H1 (cell line): ENCODE data around the gene SIX5. TPM values are rescaled to one million over a fixed set of nuclear protein-coding genes. Genes with fewer than 3 reads are reported as not detected.

Experiments
- CTCF ChIA-PET: fragments of 300-600 bp; sonication (Branson Sonifier 250); formaldehyde crosslinking; loops from one replicate; lab custom pipeline; 2021; ENCODE audit not compliant: partially characterized antibody; lab: Charles Lee
- POLR2A ChIA-PET: fragments of 300-600 bp; sonication (Branson Sonifier 250); formaldehyde crosslinking; loops from one replicate; lab custom pipeline; 2021; ENCODE audit warnings: inconsistent platforms; ENCODE audit not compliant: partially characterized antibody; lab: Charles Lee
- DNase-seq, 2 experiments: peaks; one replicate each; pipeline versions ENCODE4 v3.0.0 to v3.0.0-alpha.2; 2010 to 2022; ENCODE audit warnings: low spot score in 2 of 2, low read depth in 1 of 2, mixed read lengths in 1 of 2
- FAIRE-seq: peaks from 2 replicates; lab custom pipeline; 2011; peaks lifted over from hg19 to GRCh38; lab: Jason Lieb, UNC
- H2AFZ ChIP-seq: 2 replicates; pipeline ENCODE4 v1.8.1; 2012; ENCODE audit warnings: low read length, inconsistent platforms
- H2AK5ac ChIP-seq: 2 replicates; pipeline ENCODE4 v1.6.1; 2013; ENCODE audit warnings: low read depth, low read length
- H2BK120ac ChIP-seq: replicated peaks from 2 replicates; pipeline ENCODE3; 2013; ENCODE audit warnings: low read depth, low read length, inconsistent platforms
- H2BK12ac ChIP-seq: 2 replicates; pipeline ENCODE4 v1.6.1; 2013; ENCODE audit warnings: low read depth, low read length
- H2BK15ac ChIP-seq: 2 replicates; pipeline ENCODE4 v1.6.1; 2013; ENCODE audit warnings: low read length
- H2BK20ac ChIP-seq: 2 replicates; pipeline ENCODE4 v1.6.1; 2013; ENCODE audit warnings: low read length
- H2BK5ac ChIP-seq: 2 replicates; pipeline ENCODE4 v1.6.1; 2013; ENCODE audit warnings: low read depth, low read length
- H3K14ac ChIP-seq: 2 replicates; pipeline ENCODE4 v1.6.1; 2013; ENCODE audit warnings: inconsistent platforms; ENCODE audit not compliant: insufficient read length
- H3K18ac ChIP-seq: 2 replicates; pipeline ENCODE4 v1.6.1; 2013; ENCODE audit warnings: low read length; ENCODE audit errors: extremely low read depth
- H3K23ac ChIP-seq: 2 replicates; pipeline ENCODE4 v1.6.1; 2013; ENCODE audit warnings: inconsistent platforms; ENCODE audit not compliant: insufficient read length
- H3K23me2 ChIP-seq: 2 replicates; pipeline ENCODE4 v1.6.1; 2013; ENCODE audit warnings: low read depth, low read length
- H3K27ac ChIP-seq: 2 replicates; pipeline ENCODE4 v1.6.1; 2011; ENCODE audit warnings: low read depth, low read length, inconsistent platforms
- H3K27me3 ChIP-seq, 4 experiments: replicated peaks in 1 of 4; 1 replicate in 1 of 4; 2 replicates in 3 of 4; pipeline versions ENCODE4 v1.6.1 to v1.8.1; 2011 to 2013; ENCODE audit warnings: low read length in 3 of 4, mild to moderate bottlenecking in 3 of 4, inconsistent platforms in 2 of 4, mixed read lengths in 2 of 4, moderate library complexity in 1 of 4; ENCODE audit not compliant: control insufficient read depth in 3 of 4, insufficient read depth in 3 of 4; ENCODE audit errors: extremely low read depth in 1 of 4
- H3K36me3 ChIP-seq, 4 experiments: 2 replicates each; pipeline versions ENCODE4 v1.6.1 to v1.8.1; 2011 to 2013; ENCODE audit warnings: mild to moderate bottlenecking in 4 of 4, low read length in 3 of 4, moderate library complexity in 2 of 4, control low read depth in 1 of 4, inconsistent platforms in 1 of 4; ENCODE audit not compliant: insufficient read depth in 4 of 4, control insufficient read depth in 2 of 4
- H3K4ac ChIP-seq: replicated peaks from 2 replicates; pipeline ENCODE3; 2013; ENCODE audit warnings: low read length, low read depth, mixed read lengths, inconsistent platforms; ENCODE audit not compliant: insufficient read length
- H3K4me1 ChIP-seq, 4 experiments: replicated peaks in 1 of 4; 1 replicate in 1 of 4; 2 replicates in 3 of 4; pipeline versions ENCODE4 v1.6.1 to v1.8.1; 2011 to 2013; ENCODE audit warnings: low read length in 3 of 4, inconsistent platforms in 2 of 4, mixed read lengths in 1 of 4; ENCODE audit not compliant: insufficient read depth in 4 of 4, control insufficient read depth in 3 of 4
- H3K4me2 ChIP-seq, 2 experiments: 2 replicates each; pipeline versions ENCODE4 v1.6.1 to v1.8.1; 2011 to 2013; ENCODE audit warnings: low read depth in 2 of 2, low read length in 2 of 2, control low read depth in 1 of 2, inconsistent platforms in 1 of 2, mild to moderate bottlenecking in 1 of 2; ENCODE audit not compliant: insufficient read depth in 1 of 2
- H3K4me3 ChIP-seq, 4 experiments: fragments of 200-600, 300-600 bp in 1 of 4; sonication (generic), shearing (Covaris generic), sonication (Bioruptor Twin) in 1 of 4; 2 replicates each; pipeline versions ENCODE4 v1.5.1 to v1.8.1; 2011 to 2016; ENCODE audit warnings: low read length in 4 of 4, low read depth in 3 of 4, control low read depth in 2 of 4, inconsistent platforms in 2 of 4, mild to moderate bottlenecking in 2 of 4, mixed read lengths in 1 of 4, moderate library complexity in 1 of 4; ENCODE audit not compliant: insufficient read depth in 2 of 4; ENCODE audit errors: extremely low read depth in 1 of 4
- H3K56ac ChIP-seq: replicated peaks from 2 replicates; pipeline ENCODE3; 2013; ENCODE audit warnings: low read depth, mild to moderate bottlenecking, mixed read lengths, low read length, inconsistent platforms; ENCODE audit not compliant: insufficient read length
- H3K79me1 ChIP-seq: 2 replicates; pipeline ENCODE4 v1.6.1; 2013; ENCODE audit warnings: low read depth, low read length, control low read depth
- H3K79me2 ChIP-seq, 2 experiments: 2 replicates each; pipeline versions ENCODE4 v1.6.1 to v1.8.1; 2012 to 2013; ENCODE audit warnings: low read length in 2 of 2, mild to moderate bottlenecking in 2 of 2, inconsistent platforms in 1 of 2; ENCODE audit not compliant: insufficient read depth in 2 of 2, control insufficient read depth in 1 of 2
- H3K9ac ChIP-seq, 4 experiments: replicated peaks in 1 of 4; 1 replicate in 1 of 4; 2 replicates in 3 of 4; pipeline versions ENCODE4 v1.6.1 to v1.8.1; 2011 to 2013; ENCODE audit warnings: low read depth in 3 of 4, low read length in 3 of 4, control low read depth in 2 of 4, mild to moderate bottlenecking in 2 of 4, moderate library complexity in 2 of 4, inconsistent platforms in 1 of 4; ENCODE audit errors: extremely low read depth in 1 of 4
- H3K9me3 ChIP-seq, 2 experiments: 2 replicates each; pipeline versions ENCODE4 v1.6.1 to v1.8.1; 2012 to 2013; ENCODE audit warnings: mild to moderate bottlenecking in 2 of 2, moderate library complexity in 2 of 2, control low read depth in 1 of 2, inconsistent platforms in 1 of 2, low read depth in 1 of 2, low read length in 1 of 2, mixed read lengths in 1 of 2; ENCODE audit not compliant: insufficient read depth in 2 of 2
- H4K20me1 ChIP-seq, 2 experiments: replicated peaks in 1 of 2; 2 replicates each; pipeline versions ENCODE3 to v1.8.1; 2011 to 2013; ENCODE audit warnings: inconsistent platforms in 2 of 2, low read length in 2 of 2, mild to moderate bottlenecking in 1 of 2; ENCODE audit not compliant: insufficient read depth in 2 of 2, control insufficient read depth in 1 of 2
- H4K5ac ChIP-seq: 2 replicates; pipeline ENCODE4 v1.6.1; 2013; ENCODE audit warnings: low read length, low read depth, mixed read lengths, inconsistent platforms; ENCODE audit not compliant: insufficient read length
- H4K8ac ChIP-seq: 2 replicates; pipeline ENCODE4 v1.8.0; 2013; ENCODE audit warnings: mild to moderate bottlenecking, moderate library complexity, low read length, inconsistent platforms; ENCODE audit not compliant: insufficient read depth; ENCODE audit errors: extremely low read depth
- H4K91ac ChIP-seq: replicated peaks from 2 replicates; pipeline ENCODE3; 2013; ENCODE audit warnings: low read length, mixed read lengths, inconsistent platforms; ENCODE audit not compliant: insufficient read length
- BCL11A ChIP-seq, 2 experiments: IDR thresholded peaks; one replicate each; pipeline ENCODE4 v1.6.1; 2011; ENCODE audit warnings: low read depth in 2 of 2, low read length in 2 of 2, mild to moderate bottlenecking in 2 of 2
- CHD2 ChIP-seq: IDR thresholded peaks from 2 replicates; pipeline ENCODE4 v1.6.1; 2012; ENCODE audit warnings: low read length, improper control_type of control experiment
- EGR1 ChIP-seq: IDR thresholded peaks from 2 replicates; pipeline ENCODE4 v1.6.1; 2011; ENCODE audit warnings: low read depth, low read length, borderline replicate concordance
- GTF2F1 ChIP-seq: IDR thresholded peaks from 2 replicates; pipeline ENCODE4 v1.6.1; 2012; ENCODE audit warnings: low read depth, low read length, improper control_type of control experiment, borderline replicate concordance
- JUND ChIP-seq: IDR thresholded peaks from 2 replicates; pipeline ENCODE4 v1.6.1; 2011; ENCODE audit warnings: mild to moderate bottlenecking, improper control_type of control experiment, low read length
- KDM1A ChIP-seq: fragments of 200-600, 300-600 bp; sonication (generic); IDR thresholded peaks from 2 replicates; pipeline ENCODE4 v1.7.1; 2016; ENCODE audit warnings: mild to moderate bottlenecking, low read length, borderline replicate concordance
- PHF8 ChIP-seq: fragments of 200-600 bp; sonication (generic); conservative IDR thresholded peaks from 2 replicates; pipeline ENCODE4 v1.7.1; 2012; ENCODE audit warnings: low read depth, mild to moderate bottlenecking, inconsistent platforms, low read length, moderate library complexity
- POLR2AphosphoS5 ChIP-seq: IDR thresholded peaks from 2 replicates; pipeline ENCODE4 v1.6.1; 2011; ENCODE audit warnings: low read depth, low read length
- RFX5 ChIP-seq: IDR thresholded peaks from 2 replicates; pipeline ENCODE4 v1.6.1; 2011; ENCODE audit warnings: low read depth, low read length, improper control_type of control experiment, borderline replicate concordance
- SAP30 ChIP-seq: fragments of 300-600 bp; sonication (generic); IDR thresholded peaks from 2 replicates; pipeline ENCODE4 v1.7.1; 2012; ENCODE audit warnings: low read length, moderate library complexity, mild to moderate bottlenecking, inconsistent platforms; ENCODE audit not compliant: insufficient read depth, insufficient replicate concordance
- SIN3A ChIP-seq, 2 experiments: IDR thresholded peaks in 1 of 2; conservative IDR thresholded peaks in 1 of 2; 2 replicates each; pipeline ENCODE4 v1.6.1; 2011 to 2012; ENCODE audit warnings: low read length in 2 of 2, improper control_type of control experiment in 1 of 2, low read depth in 1 of 2, mild to moderate bottlenecking in 1 of 2
- SUZ12 ChIP-seq: fragments of 200-600 bp; sonication (generic); IDR thresholded peaks from 2 replicates; pipeline ENCODE4 v1.6.1; 2012; ENCODE audit warnings: mild to moderate bottlenecking, inconsistent platforms, low read length, moderate library complexity, mixed read lengths
- TAF1 ChIP-seq: IDR thresholded peaks from 2 replicates; pipeline ENCODE4 v1.6.1; 2011; ENCODE audit warnings: mild to moderate bottlenecking, low read depth, low read length
- WGBS, 2 experiments: shearing (Covaris generic) in 1 of 2; methylation state at CpG; one replicate each; pipeline versions ENCODE4 v1.1.6 to v1.1.7; 2013 to 2015; ENCODE audit warnings: low lambda C conversion rate in 2 of 2, mixed read lengths in 2 of 2, inconsistent platforms in 1 of 2, low coverage in 1 of 2, missing lambda C conversion rate in 1 of 2; ENCODE audit not compliant: insufficient replicate concordance in 2 of 2, insufficient coverage in 1 of 2, insufficient read length in 1 of 2; ENCODE audit errors: extremely low coverage in 1 of 2, missing lambda C conversion rate in 1 of 2; 5-methylcytosine and 5-hydroxymethylcytosine counted together
- polyA plus RNA-seq, 7 experiments: library from polyadenylated mRNA; depleted of rRNA in 3 of 7; stranded (reverse) in 5 of 7; unstranded in 2 of 7; fragments of >200 nt in 5 of 7; fragments of 200-250 nt in 2 of 7; gene quantifications; 1 replicate in 5 of 7; 2 replicates in 1 of 7; 4 replicates in 1 of 7; pipeline versions ENCODE4 v1.2.1 to v1.2.3, GENCODE V29; 2011 to 2013; ENCODE audit warnings: missing spikeins in 2 of 7, mixed read lengths in 2 of 7
- total RNA-seq: library from RNA; stranded (reverse); fragmentation: NEBNext Ultra II Directional; extraction: Animal tissue kit (Norgen Biotek cat#: 25700); gene quantifications from 2 replicates; pipeline ENCODE4 v1.2.1, GENCODE V29; 2021

The SIX5 gene
- total and polyA plus RNA-seq, 2 of the 8 experiments (the other 6 are each of a cell fraction or from before 2014, with no cell fraction given) = 20.9 to 24.2 TPM

DNA sequence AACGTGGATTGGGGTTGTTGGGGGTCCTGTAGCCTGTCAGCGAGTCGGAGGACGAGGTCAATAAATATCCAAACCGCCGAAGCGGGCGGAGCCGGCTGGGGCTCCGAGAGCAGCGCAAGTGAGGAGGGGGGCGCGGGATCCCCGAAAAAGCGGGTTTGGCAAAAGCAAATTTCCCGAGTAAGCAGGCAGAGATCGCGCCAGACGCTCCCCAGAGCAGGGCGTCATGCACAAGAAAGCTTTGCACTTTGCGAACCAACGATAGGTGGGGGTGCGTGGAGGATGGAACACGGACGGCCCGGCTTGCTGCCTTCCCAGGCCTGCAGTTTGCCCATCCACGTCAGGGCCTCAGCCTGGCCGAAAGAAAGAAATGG, 754 bp upstream of the SIX5 start:
- Histone ChIP-seq H2BK20ac (no peak overlapping the region), H2BK5ac (peak overlapping the region; percentile 71; the same call in 1 of the 2 replicates), H3K9me3 (no peaks in the 10 kb centered on the region), H3K23me2 (peaks cover 28% of the 10 kb centered on the region), H2AK5ac (no peak overlapping the region), H3K27ac (peak overlapping the region; percentile 78; the same call in 1 of the 2 replicates), H3K4me1 (peaks cover 4 to 27% (median 23%) of the 10 kb centered on the region in 4 experiments), H2BK15ac (peak overlapping the region; percentile 19; the same call in 1 of the 2 replicates), H3K23ac (no peak overlapping the region), H2AFZ (no peak overlapping the region), H3K36me3 (peaks cover 0 to 2% (median 0%) of the 10 kb centered on the region in 4 experiments; a peak in 2 of 8 replicates), H3K4me2 (peak overlapping the region; percentile 61 to 99), H3K4ac (peak overlapping the region; percentile 16), H3K4me3 (peak overlapping the region; percentile 42 to 83 (median 78)), H4K5ac (peak overlapping the region; percentile 8), H3K79me1 (no peaks in the 10 kb centered on the region), H2BK12ac (no peak overlapping the region), H4K20me1 (peaks cover 0 to 3% of the 10 kb centered on the region in 2 experiments), H3K18ac (peak overlapping the region; percentile 88; the same call in 1 of the 2 replicates), H3K9ac (peak overlapping the region; percentile 51 to 83 (median 78)), H2BK120ac (peak overlapping the region; percentile 21), H3K14ac (no peak overlapping the region), H3K27me3 (no peaks in the 10 kb centered on the region), H4K8ac (peak overlapping the region; percentile 58; the same call in 1 of the 2 replicates), H3K79me2 (no peaks in the 10 kb centered on the region), H4K91ac (peak overlapping the region; percentile 6), H3K56ac (peak overlapping the region; percentile 16)
- POLR2A ChIA-PET = interaction anchor here (0.6 to 16.2 kb wide), 29 partner anchors 8 to 332 kb away, joined by 3 to 284 read pairs (median 6); partner anchors contain the start of genes DMPK, DMWD, FBXO46 and IRF2BP1
- DNase-seq (peak in 1 of 2 experiments; percentile 77), FAIRE-seq (no peak)
- 2% methylated on average over 25 of the region's 28 CpGs; no CpG with 5 or more reads in 1 of the 2 experiments for WGBS, 2 experiments
- CTCF ChIA-PET = interaction anchor here (0.6 to 6.7 kb wide), 23 partner anchors 11 to 656 kb away, joined by 3 to 55 read pairs (median 5); partner anchors contain the start of genes DMPK, DMWD, FBXO46 and RSPH6A
- TF ChIP-seq PHF8 (0 out of 2 replicates have a peak, but pooled peaks have one; percentile 16), POLR2AphosphoS5 (peak; percentile 54), BCL11A (IDR thresholded peaks at IDR 0.05; ENCODE audit: low read depth in 2 of 2, low read length in 2 of 2) (no peak), CHD2 (no peak), EGR1 (no peak), SAP30 (peak; percentile 36), GTF2F1 (no peak), SUZ12 (no peak), TAF1 (no peak), KDM1A (no peak), SIN3A (conservative IDR thresholded peaks at IDR 0.05 in 1 of 2, IDR thresholded peaks at IDR 0.05 in 1 of 2; ENCODE audit: low read depth in 1 of 2, low read length in 2 of 2) (peak in 1 of 2 experiments; percentile 71; a peak in 1 of 4 replicates), JUND (no peak), RFX5 (no peak)
